RWPE2 (cell line): ENCODE measurements around the gene PNO1.

ENCODE experiments used
- ATAC-seq: fragments of 200-7000 bp; cut with Tn5 transposase; 3 replicates; pipeline ENCODE4 v1.9.1; 2021; ENCODE audit warnings: low read depth
- DNase-seq: peaks from one replicate; pipeline ENCODE4 v3.0.0-alpha.2; 2020; ENCODE audit warnings: low spot score
- H3K27ac ChIP-seq: fragments of 450-650 bp; 2 replicates; pipeline ENCODE4 v1.5.1; 2017; ENCODE audit warnings: mild to moderate bottlenecking; ENCODE audit not compliant: poor library complexity, severe bottlenecking
- H3K27me3 ChIP-seq: fragments of 250-450 bp; sonication (Bioruptor Pico); 2 replicates; pipeline ENCODE4 v1.5.1; 2021; ENCODE audit warnings: mild to moderate bottlenecking, moderate library complexity; ENCODE audit not compliant: insufficient read depth, poor library complexity, severe bottlenecking
- H3K36me3 ChIP-seq: fragments of 250-450 bp; sonication (Bioruptor Pico); 2 replicates; pipeline ENCODE4 v1.5.1; 2020; ENCODE audit warnings: low read depth, mild to moderate bottlenecking, moderate library complexity
- H3K4me1 ChIP-seq: fragments of 250-450 bp; sonication (Bioruptor Pico); 2 replicates; pipeline ENCODE4 v1.5.1; 2021; ENCODE audit warnings: mild to moderate bottlenecking, moderate library complexity; ENCODE audit not compliant: insufficient read depth, poor library complexity, severe bottlenecking
- H3K4me3 ChIP-seq: fragments of 250-450 bp; sonication (Bioruptor Pico); 2 replicates; pipeline ENCODE4 v1.5.1; 2021; ENCODE audit warnings: mild to moderate bottlenecking, moderate library complexity; ENCODE audit not compliant: severe bottlenecking
- H3K9me3 ChIP-seq: fragments of 250-450 bp; sonication (Bioruptor Pico); 2 replicates; pipeline ENCODE4 v1.5.1; 2021; ENCODE audit warnings: mild to moderate bottlenecking, moderate library complexity; ENCODE audit not compliant: severe bottlenecking
- TF ChIP-seq, protein P1 (sequence below): fragments of 450-650 bp; IDR thresholded peaks from one replicate; pipeline ENCODE4 v1.5.1; 2017; ENCODE audit warnings: mild to moderate bottlenecking, moderate library complexity; ENCODE audit not compliant: poor library complexity, severe bottlenecking

Gene PNO1

DNA sequence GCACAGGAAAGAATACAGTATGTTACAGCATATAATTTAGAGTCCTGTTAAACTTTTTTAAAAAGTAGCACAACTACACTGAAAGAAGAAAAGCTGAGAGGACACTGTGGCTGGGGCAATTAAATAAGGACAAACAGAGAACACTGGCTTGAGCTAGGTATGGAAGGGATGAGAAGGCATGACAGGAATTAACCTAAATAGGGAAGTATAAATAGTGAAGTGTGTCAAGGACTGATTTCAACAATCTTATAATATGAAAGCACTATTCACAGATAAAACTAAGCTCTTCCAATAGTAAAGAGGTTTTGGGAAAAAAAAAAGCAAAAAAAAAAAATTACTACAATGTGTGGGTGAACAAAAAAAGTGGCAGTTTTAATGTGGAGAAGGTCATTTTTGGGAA is 49.1 kb downstream of the PNO1 start:
- no peak for DNase-seq

DNA sequence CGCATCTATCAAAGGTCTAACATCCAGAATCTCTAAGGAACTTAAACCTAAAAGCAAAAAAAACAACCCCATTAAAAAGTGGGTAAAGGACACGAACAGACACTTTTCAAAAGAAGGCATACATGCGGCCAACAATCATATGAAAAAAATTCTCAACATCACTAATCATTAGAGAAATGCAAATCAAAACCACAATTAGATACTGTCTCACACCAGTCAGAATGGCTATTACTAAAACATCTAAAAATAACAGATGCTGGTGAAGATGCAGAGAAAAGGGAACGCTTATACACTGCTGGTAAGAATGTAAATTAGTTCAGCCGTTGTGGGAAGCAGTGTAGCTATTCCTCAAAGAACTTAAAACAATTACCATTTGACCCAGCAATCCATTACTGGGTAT is 56.7 kb downstream of the PNO1 start:
- Histone ChIP-seq H3K27me3 (no peaks in the 10 kb centered on the region), H3K4me3 (no peak overlapping the region), H3K4me1 (peaks cover 5% of the 10 kb centered on the region), H3K36me3 (peaks cover 40% of the 10 kb centered on the region), H3K9me3 (no peaks in the 10 kb centered on the region), H3K27ac (no peak overlapping the region)
- no peak for ATAC-seq
- TF ChIP-seq, protein P1, sequence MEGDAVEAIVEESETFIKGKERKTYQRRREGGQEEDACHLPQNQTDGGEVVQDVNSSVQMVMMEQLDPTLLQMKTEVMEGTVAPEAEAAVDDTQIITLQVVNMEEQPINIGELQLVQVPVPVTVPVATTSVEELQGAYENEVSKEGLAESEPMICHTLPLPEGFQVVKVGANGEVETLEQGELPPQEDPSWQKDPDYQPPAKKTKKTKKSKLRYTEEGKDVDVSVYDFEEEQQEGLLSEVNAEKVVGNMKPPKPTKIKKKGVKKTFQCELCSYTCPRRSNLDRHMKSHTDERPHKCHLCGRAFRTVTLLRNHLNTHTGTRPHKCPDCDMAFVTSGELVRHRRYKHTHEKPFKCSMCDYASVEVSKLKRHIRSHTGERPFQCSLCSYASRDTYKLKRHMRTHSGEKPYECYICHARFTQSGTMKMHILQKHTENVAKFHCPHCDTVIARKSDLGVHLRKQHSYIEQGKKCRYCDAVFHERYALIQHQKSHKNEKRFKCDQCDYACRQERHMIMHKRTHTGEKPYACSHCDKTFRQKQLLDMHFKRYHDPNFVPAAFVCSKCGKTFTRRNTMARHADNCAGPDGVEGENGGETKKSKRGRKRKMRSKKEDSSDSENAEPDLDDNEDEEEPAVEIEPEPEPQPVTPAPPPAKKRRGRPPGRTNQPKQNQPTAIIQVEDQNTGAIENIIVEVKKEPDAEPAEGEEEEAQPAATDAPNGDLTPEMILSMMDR = no peak
- no peak for DNase-seq

More for the DNA sequence above, 49.1 kb downstream of the PNO1 start:
- no peak for ATAC-seq
- Histone ChIP-seq H3K27ac (no peak overlapping the region), H3K27me3 (no peaks in the 10 kb centered on the region), H3K9me3 (no peaks in the 10 kb centered on the region), H3K4me3 (no peak overlapping the region), H3K36me3 (peaks cover 18% of the 10 kb centered on the region), H3K4me1 (no peaks in the 10 kb centered on the region)
- TF ChIP-seq, protein P1 = no peak

GRCh38 chr2:68216454-68217310 is 59.0 kb downstream of the PNO1 start:
- Histone ChIP-seq H3K27me3 (no peaks in the 10 kb centered on the region), H3K27ac (no peak overlapping the region), H3K9me3 (no peaks in the 10 kb centered on the region), H3K36me3 (peaks cover 40% of the 10 kb centered on the region), H3K4me3 (no peak overlapping the region), H3K4me1 (peaks cover 5% of the 10 kb centered on the region)
- ATAC-seq (no peak), DNase-seq (no peak)
- TF ChIP-seq, protein P1 = no peak

DNA sequence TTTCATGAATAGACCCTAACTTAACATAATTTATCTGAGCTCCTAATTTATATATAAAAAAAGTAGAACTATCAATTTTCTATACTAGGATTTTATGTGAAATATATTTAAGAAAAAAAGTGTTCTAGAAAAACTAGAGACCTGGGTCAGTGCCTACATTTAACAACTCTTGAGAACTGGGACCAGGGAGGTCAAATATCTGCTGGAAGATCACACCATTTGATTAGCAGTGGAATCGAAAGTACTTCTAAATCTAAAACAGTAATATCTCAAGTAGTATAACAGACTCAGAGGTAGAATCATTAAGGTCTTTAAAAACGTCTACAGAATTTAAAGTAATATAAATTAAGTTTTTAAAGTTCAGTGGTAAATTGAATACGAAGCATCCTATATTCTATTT is 60.0 kb downstream of the PNO1 start:
- H3K27me3 ChIP-seq = no peaks in the 10 kb centered on the region
- H3K4me3 ChIP-seq = no peak overlapping the region
- H3K36me3 ChIP-seq = peaks cover 33% of the 10 kb centered on the region
- H3K27ac ChIP-seq = no peak overlapping the region
- H3K9me3 ChIP-seq = no peaks in the 10 kb centered on the region
- TF ChIP-seq, protein P1 = no peak
- peaks cover 5% of the 10 kb centered on the region for H3K4me1 ChIP-seq
- DNase-seq (no peak), ATAC-seq (no peak)

- H3K27me3 ChIP-seq = no peaks in the 10 kb centered on the region
- no peaks in the 10 kb centered on the region for H3K9me3 ChIP-seq
- peaks cover 33% of the 10 kb centered on the region for H3K36me3 ChIP-seq
- ATAC-seq (no peak), DNase-seq (no peak)
- no peak overlapping the region for H3K27ac ChIP-seq
- peaks cover 5% of the 10 kb centered on the region for H3K4me1 ChIP-seq
- no peak overlapping the region for H3K4me3 ChIP-seq
- TF ChIP-seq, protein P1 = no peak
Measured at GRCh38 chr2:68218343-68218901, 60.7 kb downstream of the PNO1 start.
